ENCODE results near the gene C6orf120.
"Not testable (repeated sequence)": the region's sequence is repeated elsewhere in the genome, so short reads cannot be mapped to it uniquely, and the experiment has no call there.

Gene C6orf120

DNA sequence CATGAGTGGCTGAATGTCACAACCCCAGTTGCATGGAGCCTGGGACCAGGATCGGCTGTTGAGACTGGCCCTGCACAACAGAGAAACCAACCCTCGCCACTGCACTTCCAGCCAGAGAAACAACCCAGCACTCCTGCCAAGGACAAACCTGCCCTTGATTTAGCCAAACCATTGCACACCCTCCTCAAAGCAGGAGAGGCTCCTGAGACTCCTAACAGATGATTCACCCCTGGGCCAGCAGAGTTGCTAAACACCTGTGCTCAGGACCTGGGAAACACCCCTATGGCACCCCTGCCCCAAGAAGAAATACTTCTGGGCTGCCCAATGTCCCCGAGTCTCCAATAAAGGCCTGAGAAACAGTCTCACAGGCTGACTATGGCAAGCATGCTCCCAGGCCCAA is 17.9 kb upstream of the C6orf120 start:
- DNase-seq: no peak

DNA sequence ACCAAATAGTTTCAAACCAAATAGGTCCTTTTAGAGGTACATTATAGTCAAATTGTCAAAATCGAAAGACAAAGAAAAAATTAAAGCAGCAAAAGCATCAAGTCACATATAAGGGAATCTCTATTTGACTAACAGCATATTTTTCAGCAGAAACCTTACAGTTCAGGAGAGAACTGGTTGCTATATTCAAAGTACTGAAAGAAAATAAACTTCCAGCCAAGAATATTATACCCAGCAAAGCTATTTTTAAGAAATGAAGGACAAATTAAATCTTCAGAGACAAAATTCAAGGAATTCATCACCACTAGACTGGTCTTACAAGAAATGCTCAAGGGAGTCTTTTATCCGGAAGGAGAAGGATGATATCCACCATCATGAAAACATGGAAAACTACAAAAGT is 16.1 kb upstream of the C6orf120 start:
- DNase-seq: no peak

DNA sequence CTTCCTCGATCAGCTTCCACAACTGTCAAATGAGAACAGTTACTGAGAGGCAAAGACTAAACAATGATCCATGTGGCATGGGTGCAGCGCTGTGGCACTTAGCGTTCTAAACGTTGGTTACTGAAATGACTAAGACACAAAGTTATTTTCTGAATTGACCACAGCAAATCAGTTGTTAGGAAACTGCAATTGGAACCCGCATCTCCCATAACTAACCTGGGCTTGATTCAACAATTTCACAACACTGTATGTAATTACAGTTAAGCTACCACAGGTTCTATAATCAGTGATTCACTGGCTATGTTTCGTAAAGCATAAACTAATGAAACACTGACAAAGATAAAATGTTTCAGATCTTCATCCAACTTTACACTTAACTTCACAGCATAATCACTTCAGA is 12.6 kb upstream of the C6orf120 start:
- DNase-seq: no peak

DNA sequence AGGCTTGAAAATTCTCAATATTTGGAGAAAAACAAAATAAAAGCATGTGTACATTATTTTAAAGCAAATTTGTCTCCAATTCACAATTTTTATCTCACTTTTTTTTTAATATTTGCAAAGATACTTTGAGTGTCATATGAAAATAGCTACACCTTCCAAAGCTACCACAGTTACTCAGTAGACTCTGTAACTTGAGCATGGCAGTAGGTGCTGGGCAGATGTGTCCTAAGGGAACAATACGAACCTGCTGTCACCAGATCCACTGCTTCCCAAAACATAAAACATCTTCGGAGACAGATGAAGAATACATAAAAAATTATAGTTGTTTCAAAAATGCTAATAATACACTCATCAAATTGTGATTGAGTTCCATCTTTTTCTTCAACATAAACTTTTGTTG is 10.7 kb upstream of the C6orf120 start:
- DNase-seq: no peak

DNA sequence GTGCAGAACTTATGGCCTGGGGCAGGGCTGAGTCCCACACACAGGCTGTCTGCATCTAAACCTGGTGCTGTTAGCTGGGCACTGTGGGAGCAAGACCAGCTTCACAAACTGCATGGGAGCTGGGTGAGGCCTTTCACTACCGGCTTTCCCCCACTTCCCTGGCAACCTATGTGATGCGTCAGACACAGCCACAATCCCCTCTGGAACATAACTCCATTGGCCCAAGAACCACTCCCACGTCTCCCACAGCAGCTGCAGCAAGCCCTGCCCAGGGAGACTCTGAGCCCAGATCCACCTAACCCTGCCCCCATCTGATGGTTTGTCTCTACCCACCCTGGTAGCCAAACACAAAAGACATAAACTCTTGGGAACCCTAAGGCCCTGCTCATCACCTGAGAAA is 9.4 kb upstream of the C6orf120 start:
- no peak for DNase-seq

DNA sequence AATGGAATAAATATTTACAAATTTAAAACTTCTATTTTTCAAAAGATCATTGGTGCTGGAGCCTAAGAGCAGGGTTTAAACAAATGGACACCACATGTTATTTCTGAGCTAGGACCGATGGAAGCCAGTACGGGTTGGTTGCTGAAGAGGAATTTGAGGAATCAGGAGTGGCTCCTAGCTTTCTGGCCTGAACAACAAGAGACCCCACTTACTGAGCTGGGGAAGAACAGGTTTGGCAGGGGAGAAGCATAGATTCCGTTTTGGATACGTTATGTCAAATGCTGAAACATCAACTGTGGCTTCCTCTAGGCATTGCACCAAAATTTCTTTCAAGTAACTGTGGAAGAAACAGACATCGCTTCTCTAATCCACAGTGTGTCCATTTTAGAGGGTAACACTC is 6.8 kb upstream of the C6orf120 start:
- DNase-seq: no peak

DNA sequence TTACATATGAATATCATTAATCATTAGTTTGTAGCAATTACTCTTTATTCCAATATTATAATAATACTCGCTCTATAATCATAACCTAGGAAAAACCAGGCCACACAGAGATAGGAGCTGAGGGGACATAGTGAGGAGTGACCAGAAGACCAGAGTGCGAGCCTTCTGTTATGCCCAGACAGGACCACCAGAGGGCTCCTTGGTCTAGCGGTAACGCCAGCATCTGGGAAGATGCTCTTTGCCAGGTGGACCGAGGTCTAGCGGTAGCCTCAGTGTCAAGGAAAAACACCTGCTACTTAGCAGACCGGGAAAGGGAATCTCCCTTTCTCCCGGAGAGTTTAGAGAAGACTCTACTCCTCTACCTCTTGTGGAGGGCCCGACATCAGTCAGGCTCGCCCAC is 4.8 kb upstream of the C6orf120 start:
- DNase-seq: not testable (repeated sequence)

DNA sequence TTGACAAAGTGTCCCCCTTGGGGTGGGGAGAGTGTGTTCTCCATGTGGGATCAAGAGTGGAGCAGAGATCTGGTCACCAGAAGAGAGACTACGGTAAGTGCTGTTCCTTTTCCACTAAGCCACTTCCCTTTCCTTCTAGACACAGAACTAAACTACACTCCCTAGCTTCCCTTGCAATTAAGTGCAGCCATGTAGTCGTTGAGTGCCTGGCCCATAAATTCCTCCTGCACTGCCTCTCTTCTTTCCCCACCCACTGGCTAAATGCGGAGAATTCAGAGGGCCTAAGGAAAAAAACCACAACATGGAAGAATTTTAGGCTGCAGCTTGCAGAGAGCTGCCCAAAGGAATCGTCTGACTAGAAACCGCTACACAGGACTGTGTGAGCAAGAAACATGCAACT is 1.6 kb upstream of the C6orf120 start:
- DNase-seq: peak; percentile 37

DNA sequence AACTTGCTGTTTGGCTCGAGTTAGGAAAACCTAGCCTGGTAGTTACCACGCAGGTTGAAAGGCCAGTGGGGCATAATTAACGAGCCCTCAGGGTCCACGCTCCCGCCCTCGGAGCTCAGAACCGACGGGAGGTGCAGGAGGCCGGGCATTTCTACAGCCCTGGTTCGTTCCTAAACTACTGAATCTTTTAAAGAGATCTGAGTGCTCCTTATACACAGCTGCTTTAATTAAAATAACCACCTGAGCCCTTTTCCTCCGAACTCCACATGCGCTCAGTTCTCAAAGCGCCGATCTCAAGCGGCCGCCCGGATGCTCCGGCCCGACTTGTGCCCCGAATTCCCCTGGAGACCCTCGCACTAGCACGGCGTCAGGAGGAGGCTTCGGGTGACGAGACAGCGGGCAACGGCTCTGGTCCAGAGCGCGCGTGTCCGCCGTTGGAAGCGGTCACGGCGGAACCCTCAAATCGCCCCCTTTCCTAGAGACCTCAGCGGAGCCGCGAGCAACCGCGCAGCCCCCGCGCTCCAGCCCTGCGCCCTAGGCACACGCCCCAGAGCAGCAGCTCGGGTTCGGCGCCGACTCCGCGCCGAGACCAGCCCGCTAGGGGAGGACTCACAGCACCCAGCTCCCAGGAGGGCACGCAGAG is 494 bp upstream of the C6orf120 start:
- no peak for DNase-seq

DNA sequence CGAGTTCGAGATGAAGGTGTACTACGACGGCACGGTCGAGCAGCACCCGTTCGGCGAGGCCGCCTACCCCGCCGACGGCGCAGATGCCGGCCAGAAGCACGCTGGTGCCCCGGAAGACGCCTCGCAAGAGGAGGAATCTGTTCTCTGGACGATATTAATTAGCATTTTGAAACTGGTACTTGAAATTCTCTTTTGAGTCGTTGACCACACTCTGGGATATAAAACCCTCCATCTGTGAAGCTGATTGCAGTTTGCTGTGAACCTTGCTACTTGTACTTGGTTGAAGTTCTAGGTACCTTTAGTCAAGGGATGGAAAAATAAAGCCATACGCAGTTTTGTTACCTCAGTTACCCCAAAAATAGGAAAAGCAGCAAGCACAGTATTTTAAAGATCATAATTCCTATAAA is 917 bp downstream of the C6orf120 start:
- DNase-seq: no peak

DNA sequence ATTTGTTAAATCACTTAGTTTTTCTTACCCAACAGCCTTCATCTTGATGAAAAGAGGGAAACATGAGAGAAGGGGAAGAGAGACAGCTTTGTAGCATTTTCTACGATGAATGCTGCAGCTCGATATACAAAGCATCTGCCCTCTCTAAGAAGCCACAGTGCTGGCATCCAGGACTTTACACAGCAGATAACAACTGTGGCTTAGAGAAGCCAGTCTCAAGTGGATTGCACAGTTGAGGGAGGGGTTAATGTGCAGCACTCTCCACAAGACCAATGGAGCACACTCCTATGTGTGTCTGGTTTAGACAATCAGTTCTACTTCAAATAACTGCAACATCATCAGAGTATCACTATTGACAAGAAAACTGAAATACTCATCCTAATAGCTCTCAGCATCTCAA is 5.8 kb downstream of the C6orf120 start:
- DNase-seq: no peak

DNA sequence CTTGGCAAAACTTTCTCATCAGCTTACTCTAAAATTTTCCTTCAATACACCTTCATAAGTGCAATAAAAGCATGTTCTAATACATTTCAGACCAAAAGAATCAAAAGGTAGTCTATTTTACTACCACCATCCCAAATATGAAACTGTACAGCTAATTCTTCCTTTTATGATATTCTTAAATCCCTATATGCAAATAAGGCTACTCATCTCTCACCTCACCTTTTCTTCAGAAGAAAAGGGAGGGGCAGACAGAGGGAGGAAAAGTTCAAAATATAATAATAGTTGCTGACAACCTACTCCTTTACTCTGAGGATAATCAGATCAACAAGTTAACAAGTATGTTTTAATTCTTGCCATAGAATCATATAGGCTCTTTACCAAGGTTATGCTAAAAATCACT is 7.4 kb downstream of the C6orf120 start:
- no peak for DNase-seq

DNA sequence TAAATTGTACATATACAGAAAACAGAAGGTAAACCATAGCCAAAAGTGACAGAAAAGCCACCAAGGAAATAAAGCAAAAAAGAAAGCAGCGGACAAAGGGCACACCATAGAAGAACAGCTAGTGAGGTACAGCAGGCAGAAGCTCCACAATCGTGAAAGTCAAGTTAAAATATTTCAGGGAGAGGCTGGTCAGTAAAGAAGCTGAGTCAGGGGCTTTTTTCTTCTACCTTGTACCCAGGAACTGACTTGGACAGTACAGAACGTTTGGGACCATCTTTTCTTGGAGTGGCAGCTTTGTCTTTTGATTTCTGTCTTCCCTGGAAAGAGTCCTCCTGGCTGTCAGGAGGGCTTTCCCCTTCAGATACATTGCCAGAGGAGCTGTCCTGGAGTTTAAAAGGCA is 8.1 kb downstream of the C6orf120 start:
- no peak for DNase-seq

DNA sequence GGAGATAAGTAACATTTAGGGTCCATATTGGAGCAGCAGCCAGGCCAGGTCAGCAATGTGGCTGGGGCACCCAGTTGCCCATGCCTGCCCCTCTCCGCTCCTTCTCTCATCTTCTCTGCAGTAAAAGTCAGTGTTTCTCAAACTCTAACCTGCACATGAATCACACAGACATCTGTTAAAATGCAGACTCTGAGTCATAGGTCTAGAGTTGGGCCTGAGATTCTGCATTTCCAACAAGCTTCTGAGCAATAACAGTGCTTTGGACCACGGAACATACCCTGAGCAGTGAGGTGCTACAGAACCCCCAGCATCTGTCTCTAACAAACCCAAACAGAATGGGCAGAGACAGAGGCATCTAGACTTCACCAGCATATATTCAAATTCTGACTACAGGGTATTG is 12.3 kb downstream of the C6orf120 start:
- no peak for DNase-seq

DNA sequence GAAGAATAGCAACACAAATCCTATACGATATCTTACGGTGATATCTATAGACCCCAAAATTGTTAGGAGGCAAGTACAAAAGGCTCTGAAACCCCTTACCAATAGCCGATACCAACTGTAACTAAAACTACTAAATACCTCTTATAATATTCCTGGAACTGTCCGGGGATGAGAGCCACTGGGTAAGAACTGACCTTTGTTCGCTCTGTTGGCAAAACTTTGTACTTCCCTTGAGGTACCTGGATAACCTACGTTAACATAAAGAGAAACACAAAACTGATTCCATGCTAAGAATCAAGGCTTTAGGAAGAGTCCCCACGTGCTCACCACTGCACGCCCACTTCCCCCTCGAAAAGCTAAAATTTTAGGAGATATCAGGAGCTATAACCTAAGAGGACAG is 12.7 kb downstream of the C6orf120 start:
- no peak for DNase-seq

DNA sequence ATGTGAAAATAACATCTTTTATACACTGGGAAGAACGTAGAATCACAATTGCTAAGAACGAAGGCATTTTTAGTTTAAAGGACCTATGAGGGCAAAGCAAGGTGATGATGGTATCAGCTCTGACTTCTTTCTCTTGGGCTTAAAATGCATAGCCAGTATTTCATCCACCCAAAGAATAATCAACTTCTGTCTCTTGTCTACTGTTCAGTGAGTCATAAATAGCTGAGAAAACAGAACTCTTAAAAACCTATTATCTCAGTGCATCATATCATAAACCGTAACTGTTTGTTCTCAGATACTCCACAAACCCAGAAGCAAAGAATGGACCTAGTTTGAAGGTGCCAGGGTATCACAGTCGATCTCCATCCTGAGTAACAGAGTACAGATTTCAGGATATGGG is 17.2 kb downstream of the C6orf120 start:
- DNase-seq: no peak

DNA sequence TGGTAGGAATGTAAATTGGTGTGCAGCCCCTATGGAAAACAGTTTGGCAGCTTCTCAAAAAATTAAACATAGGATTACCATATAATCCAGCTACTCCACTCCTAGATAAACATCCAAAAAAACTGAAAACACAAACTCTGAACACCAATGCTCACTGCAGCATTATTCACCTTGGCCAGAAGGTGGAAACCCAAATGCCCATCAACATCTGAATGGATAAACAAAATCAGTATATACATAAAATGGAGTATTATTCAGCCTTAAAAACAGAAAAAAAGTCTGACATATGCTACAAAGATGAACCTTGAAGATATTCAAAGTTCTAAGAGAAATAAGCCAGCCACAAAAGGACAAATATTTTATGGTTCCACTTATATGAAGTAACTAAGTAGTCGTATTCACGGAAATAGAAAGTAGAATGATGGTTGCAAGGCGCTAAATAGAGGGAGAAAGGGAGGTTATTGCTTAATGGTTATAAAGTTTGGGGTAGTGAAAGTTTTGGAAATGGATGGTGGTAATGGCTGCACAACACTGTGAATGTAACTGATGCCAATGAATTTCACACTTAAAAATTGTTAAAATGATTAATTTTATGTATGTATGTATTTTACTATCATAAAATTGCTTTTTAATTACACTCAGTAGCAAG is 18.4 kb downstream of the C6orf120 start:
- DNase-seq: no peak

DNA sequence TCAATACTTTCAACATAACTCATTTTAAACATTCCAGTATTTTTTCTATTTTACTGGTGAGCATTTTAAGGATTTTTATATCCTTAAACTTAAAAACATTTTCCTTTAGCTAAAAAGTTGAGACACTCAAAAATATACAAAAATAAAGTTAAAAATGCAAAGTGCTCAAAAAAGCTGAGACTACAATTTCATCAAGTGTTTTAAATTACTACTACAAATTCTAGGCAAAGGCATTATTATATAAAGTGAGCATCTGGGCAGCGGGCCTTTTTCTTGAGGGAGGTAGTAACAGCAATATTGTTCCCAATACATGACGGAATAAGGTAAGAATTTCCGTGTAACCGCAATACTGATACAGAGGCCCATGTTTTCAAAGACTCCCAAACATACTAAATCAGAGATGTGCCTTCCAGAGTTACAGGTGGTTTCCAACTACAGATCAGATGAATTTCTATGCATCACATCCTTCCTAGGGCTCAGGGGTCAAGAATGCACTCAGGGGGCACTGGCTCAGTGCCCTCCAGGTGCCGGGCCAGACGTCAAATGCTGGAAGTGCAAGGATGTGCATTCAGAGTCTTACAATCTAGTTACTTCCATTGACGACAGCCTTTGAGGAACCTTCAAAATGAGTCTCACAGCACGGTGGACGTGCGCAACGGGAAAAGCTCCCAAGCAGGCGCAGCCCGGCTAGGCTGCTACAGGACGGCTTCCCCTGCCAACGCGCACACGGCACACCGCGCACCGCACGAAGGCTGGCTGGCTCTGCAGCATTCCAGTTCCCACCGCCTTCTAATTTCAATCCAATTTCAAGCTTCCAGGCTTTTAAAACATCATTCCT is 20.7 kb downstream of the C6orf120 start:
- peak; percentile 68 for DNase-seq

DNA sequence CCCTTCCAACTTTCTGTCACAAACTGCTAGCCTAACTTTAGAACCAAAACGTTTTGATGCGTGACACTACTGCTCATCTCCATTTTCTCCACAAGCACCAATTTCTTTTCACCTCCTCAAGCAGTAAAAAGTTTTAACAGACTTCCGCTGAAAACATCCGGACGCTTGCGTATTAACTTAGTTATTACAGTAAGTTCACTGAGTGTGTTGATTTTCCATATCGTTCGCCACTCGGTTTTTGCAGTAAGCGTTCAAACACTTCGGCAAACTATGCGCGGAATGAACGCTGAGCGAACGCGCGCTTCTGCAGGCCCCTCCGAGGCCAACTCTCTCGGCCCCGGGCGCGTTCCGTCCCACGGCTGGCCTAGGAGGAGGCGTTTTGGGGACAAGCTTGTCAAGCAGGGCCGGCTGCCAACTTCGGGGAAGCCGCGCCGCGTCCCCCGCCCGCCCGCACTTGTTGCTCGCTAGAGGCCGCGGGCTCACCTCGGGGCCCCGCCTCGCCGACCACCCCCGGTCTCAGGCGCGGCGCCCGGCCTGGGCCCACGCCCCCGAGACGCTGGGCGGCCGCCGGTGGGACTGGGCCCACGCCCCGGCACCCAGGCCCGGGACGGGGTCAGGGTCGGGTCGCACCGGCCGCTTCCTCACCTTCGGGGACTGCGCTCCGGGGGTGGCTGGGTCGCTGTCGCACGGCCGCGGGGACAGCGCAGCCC is 21.4 kb downstream of the C6orf120 start:
- peak; percentile 85 for DNase-seq

DNA sequence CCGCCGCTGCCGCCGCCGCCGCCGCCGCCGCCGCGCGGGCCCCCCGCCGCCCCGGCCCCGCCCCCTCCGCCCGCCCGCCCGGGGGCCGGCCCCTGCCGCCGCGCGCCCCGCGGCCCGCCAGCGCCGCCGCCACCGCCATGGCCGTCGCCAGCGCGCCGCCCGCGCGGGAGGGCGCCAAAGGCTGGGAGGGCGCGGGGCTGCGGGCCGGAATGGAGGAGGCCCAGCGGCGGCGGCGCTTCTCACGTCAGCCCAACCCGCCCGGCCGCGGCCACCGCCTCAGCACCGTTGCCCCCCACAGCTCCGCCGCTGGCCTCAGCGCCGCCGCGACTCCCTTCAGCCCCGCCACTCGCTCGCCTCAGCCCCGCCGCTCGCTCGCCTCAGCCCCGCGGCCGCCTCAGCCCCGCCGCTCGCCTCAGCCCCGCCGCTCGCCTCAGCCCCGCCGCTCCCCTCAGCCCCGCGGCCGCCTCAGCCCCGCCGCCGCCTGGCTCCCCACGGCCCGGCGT is 22.1 kb downstream of the C6orf120 start:
- DNase-seq: no peak

DNA sequence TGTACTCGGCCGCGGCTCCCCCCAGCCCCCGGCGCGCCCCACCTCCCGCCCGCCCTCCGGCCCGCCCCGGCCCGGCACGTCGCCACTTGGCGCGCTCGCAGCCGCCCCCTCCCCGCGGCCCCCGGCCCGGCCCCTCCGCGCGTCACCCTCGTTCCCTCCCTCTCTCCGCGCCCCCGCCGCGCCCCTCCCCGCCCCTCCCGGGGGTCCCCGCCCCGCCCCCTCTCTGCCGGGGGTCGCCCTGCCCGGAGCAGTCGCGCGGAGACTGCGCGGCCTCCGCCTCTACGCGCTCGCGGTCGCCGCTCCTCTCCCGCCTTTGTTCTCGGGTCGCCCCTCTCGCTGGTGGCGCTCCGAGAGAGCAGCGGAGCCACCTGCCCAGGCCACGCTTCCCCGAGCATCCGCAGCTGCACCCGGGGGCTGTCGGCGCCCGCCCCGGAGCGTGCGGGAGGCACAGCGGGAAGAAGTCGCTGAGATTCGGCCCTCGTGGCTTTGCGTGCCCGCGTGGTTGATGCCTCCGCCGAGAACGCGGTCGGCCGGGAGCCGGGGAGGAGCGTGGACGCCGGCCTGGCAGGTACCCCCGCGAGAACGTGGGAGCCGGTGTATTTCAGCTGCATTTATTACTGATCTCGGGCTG is 22.7 kb downstream of the C6orf120 start, which contains the start of gene PHF10:
Gene PHF10, minus strand, starts transcription at position 7 of the 631 bp plus-strand sequence. CDS start 569 bp downstream, outside the sequence.
- DNase-seq: peak; percentile 89

All from femur (tissue), 1 donor.